GM21786 (cell line): ENCODE data around the gene TNS2.
A peak's percentile ranks its signal among the peaks of the same experiment; 100 is the strongest.
"Not testable (repeated sequence)": the region's sequence is repeated elsewhere in the genome, so short reads cannot be mapped to it uniquely, and the experiment has no call there.

Source experiments
- ATAC-seq: cut with Tn5 transposase; IDR thresholded peaks from one replicate; pipeline ENCODE4 v1.9.1; 2021; ENCODE audit not compliant: unreplicated experiment

The TNS2 gene

GRCh38 chr12:53094394-53094787 is 44.5 kb downstream of the TNS2 start:
- ATAC-seq, result no peak

- not testable (repeated sequence) for ATAC-seq
These were observed 45.1 kb downstream of the TNS2 start for GRCh38 chr12:53094796-53095595.

GRCh38 chr12:53095596-53095895 is 45.7 kb downstream of the TNS2 start:
- not testable (repeated sequence) for ATAC-seq

- no peak for ATAC-seq
These were observed 46.4 kb downstream of the TNS2 start for GRCh38 chr12:53096089-53096741.

- ATAC-seq, result no peak
These were observed 46.9 kb downstream of the TNS2 start for GRCh38 chr12:53096759-53097158.

- no peak for ATAC-seq
These were observed 47.3 kb downstream of the TNS2 start for GRCh38 chr12:53097207-53097563.

- peak; percentile 40 for ATAC-seq
These were observed 47.9 kb downstream of the TNS2 start, which contains the start of gene IGFBP6 for GRCh38 chr12:53097564-53098353. Gene IGFBP6 (plus strand): TSS chr12:53097667. CDS start chr12:53097718, 51 bp downstream.

- no peak for ATAC-seq
These were observed 48.6 kb downstream of the TNS2 start for GRCh38 chr12:53098354-53098981.

- no peak for ATAC-seq
These were observed 49.4 kb downstream of the TNS2 start for GRCh38 chr12:53099071-53099882.

GRCh38 chr12:53100466-53101151 is 50.7 kb downstream of the TNS2 start:
- ATAC-seq, result no peak

- no peak for ATAC-seq
These were observed 51.4 kb downstream of the TNS2 start for GRCh38 chr12:53101266-53101665.

GRCh38 chr12:53101931-53102781 is 52.3 kb downstream of the TNS2 start:
- no peak for ATAC-seq

GRCh38 chr12:53102883-53103807 is 53.3 kb downstream of the TNS2 start, which contains the start of gene SOAT2:
Gene SOAT2 (plus strand): TSS chr12:53103486. CDS start chr12:53103578, 92 bp downstream.
- peak; percentile 63 for ATAC-seq

- ATAC-seq, result no peak
These were observed 54.0 kb downstream of the TNS2 start for GRCh38 chr12:53103860-53104305.

GRCh38 chr12:53105256-53105655 is 55.4 kb downstream of the TNS2 start:
- no peak for ATAC-seq

- ATAC-seq, result no peak
These were observed 56.0 kb downstream of the TNS2 start for GRCh38 chr12:53105712-53106439.

- ATAC-seq, result no peak
These were observed 57.3 kb downstream of the TNS2 start for GRCh38 chr12:53107122-53107521.
